AG10803 (cell line): ENCODE measurements around the gene SLAMF1.

Experiments
- DNase-seq: peaks from one replicate; pipeline ENCODE4 v3.0.0; 2010; ENCODE audit warnings: low read depth
- H3K4me3 ChIP-seq: 2 replicates; pipeline ENCODE4 v1.5.1; 2011; ENCODE audit warnings: mild to moderate bottlenecking, low read length, control low read depth
- TF ChIP-seq, protein P1 (sequence below): conservative IDR thresholded peaks from 2 replicates; pipeline ENCODE4 v1.5.1; 2011; ENCODE audit warnings: mild to moderate bottlenecking, low read length, control low read depth, inconsistent platforms

SLAMF1 gene

DNA sequence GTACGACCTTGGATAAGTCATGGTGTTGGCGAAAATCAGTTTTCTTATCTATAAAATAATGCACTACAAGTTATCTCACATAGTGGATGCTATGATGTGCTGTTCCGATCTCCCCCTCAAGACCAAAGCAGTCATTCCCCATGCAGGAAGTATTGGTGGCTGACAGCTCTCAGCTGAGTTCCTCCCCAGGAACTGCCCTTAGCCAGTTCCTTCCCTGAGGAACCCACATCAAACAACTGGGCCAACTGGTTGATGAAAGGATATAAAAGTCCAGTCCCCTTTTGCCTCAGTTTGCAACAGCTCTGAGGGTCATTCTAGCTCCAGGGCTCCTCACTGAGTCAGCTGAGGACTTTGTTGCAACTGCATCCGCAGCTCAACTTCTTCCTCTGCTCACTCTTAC lies 16.1 kb upstream of the SLAMF1 start:
- H3K4me3 ChIP-seq, result no peak overlapping the region
- TF ChIP-seq, protein P1, sequence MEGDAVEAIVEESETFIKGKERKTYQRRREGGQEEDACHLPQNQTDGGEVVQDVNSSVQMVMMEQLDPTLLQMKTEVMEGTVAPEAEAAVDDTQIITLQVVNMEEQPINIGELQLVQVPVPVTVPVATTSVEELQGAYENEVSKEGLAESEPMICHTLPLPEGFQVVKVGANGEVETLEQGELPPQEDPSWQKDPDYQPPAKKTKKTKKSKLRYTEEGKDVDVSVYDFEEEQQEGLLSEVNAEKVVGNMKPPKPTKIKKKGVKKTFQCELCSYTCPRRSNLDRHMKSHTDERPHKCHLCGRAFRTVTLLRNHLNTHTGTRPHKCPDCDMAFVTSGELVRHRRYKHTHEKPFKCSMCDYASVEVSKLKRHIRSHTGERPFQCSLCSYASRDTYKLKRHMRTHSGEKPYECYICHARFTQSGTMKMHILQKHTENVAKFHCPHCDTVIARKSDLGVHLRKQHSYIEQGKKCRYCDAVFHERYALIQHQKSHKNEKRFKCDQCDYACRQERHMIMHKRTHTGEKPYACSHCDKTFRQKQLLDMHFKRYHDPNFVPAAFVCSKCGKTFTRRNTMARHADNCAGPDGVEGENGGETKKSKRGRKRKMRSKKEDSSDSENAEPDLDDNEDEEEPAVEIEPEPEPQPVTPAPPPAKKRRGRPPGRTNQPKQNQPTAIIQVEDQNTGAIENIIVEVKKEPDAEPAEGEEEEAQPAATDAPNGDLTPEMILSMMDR, result no peak
- DNase-seq, result no peak

GRCh38 chr1:160659566-160659965 lies 12.7 kb upstream of the SLAMF1 start:
- DNase-seq, result no peak
- TF ChIP-seq, protein P1, result no peak
- no peak overlapping the region for H3K4me3 ChIP-seq

GRCh38 chr1:160658814-160659193 lies 12.0 kb upstream of the SLAMF1 start:
- TF ChIP-seq, protein P1, result no peak
- DNase-seq, result no peak
- no peak overlapping the region for H3K4me3 ChIP-seq

GRCh38 chr1:160658162-160658813 lies 11.4 kb upstream of the SLAMF1 start:
- H3K4me3 ChIP-seq, result no peak overlapping the region
- DNase-seq, result no peak
- TF ChIP-seq, protein P1, result no peak

DNA sequence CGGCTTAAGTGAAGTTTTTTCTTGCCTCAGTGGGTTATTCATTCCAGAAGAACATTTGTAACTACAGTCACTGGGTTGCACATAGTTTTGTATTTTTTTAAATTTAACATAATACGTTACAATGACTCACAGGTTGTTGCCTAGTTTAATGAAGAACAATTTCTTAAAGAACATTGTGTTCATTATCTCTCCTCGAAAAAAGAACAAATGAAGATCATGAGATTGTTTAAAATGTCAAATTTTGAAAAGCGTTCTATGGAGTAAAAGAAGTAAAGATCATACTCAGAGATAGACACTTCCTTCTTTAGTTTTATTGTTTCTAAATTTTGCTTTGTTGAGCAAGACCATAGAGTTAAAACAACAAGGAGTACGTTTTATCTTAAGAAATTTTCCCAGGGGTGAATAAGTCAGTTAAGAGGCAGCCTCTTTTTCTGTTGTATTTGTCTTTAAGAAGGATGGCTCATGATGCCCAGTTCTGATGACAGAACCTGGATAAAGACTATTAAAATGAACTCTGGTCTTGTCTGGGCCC lies 10.5 kb upstream of the SLAMF1 start:
- no peak overlapping the region for H3K4me3 ChIP-seq
- DNase-seq, result no peak
- TF ChIP-seq, protein P1, result no peak

- no peak overlapping the region for H3K4me3 ChIP-seq
- TF ChIP-seq, protein P1, result no peak
- DNase-seq, result no peak
These were observed 9.9 kb upstream of the SLAMF1 start for GRCh38 chr1:160656737-160657136.

DNA sequence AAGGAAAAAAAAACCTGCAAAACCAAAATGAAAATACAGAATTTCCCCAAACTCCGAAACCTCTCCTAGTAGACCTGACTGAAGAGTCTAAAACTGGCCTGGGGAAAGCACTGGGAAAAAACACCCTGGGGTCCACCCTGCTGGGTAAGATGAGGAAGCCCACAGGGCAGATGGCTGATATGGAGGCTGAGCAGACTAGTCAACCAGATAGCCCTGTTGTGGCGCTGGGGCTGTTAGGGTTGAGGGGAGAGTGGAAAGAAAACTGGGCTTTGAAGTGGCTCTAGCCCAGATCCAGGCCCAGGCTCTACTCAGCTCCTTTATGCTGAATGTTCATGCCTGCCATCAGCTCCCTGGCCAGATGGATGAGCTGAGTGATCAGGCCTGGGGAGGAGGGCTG lies 6.8 kb upstream of the SLAMF1 start:
- TF ChIP-seq, protein P1, result no peak
- DNase-seq, result no peak
- H3K4me3 ChIP-seq, result no peak overlapping the region
